GM18508 (cell line): Measurements from ENCODE around the gene SMPDL3B.

Experiments
- ATAC-seq: cut with Tn5 transposase; IDR thresholded peaks from one replicate; pipeline ENCODE4 v1.9.1; 2021; ENCODE audit warnings: moderate number of reproducible peaks; ENCODE audit not compliant: insufficient read depth, unreplicated experiment

Gene SMPDL3B

GRCh38 chr1:27934818-27935549 lies at the start of gene SMPDL3B:
Gene SMPDL3B, plus strand, starts transcription at chr1:27935000. Its CDS starts 184 bp downstream, at chr1:27935184.
- ATAC-seq, result no peak

GRCh38 chr1:27885114-27885528 lies 49.7 kb upstream of the SMPDL3B start:
- no peak for ATAC-seq

GRCh38 chr1:27885621-27886352 lies 49.0 kb upstream of the SMPDL3B start:
- no peak for ATAC-seq

- ATAC-seq, result no peak
Observed at GRCh38 chr1:27886353-27886679, 48.5 kb upstream of the SMPDL3B start.

GRCh38 chr1:27886744-27887143 lies 48.1 kb upstream of the SMPDL3B start:
- no peak for ATAC-seq

- no peak for ATAC-seq
Observed at GRCh38 chr1:27887215-27888021, 47.4 kb upstream of the SMPDL3B start.

GRCh38 chr1:27889506-27889905 lies 45.3 kb upstream of the SMPDL3B start:
- ATAC-seq, result no peak

GRCh38 chr1:27891196-27891889 lies 43.5 kb upstream of the SMPDL3B start:
- no peak for ATAC-seq

GRCh38 chr1:27894521-27894920 lies 40.3 kb upstream of the SMPDL3B start:
- ATAC-seq, result no peak

- ATAC-seq, result no peak
Observed at GRCh38 chr1:27906759-27907158, 28.0 kb upstream of the SMPDL3B start.

GRCh38 chr1:27912429-27912828 lies 22.4 kb upstream of the SMPDL3B start:
- no peak for ATAC-seq

- ATAC-seq, result no peak
Observed at GRCh38 chr1:27915082-27915575, 19.7 kb upstream of the SMPDL3B start.

GRCh38 chr1:27922272-27922671 lies 12.5 kb upstream of the SMPDL3B start:
- no peak for ATAC-seq

GRCh38 chr1:27928216-27928954 lies 6.4 kb upstream of the SMPDL3B start:
- no peak for ATAC-seq

- ATAC-seq, result no peak
Observed at GRCh38 chr1:27931184-27931583, 3.6 kb upstream of the SMPDL3B start.

- ATAC-seq, result no peak
Observed at GRCh38 chr1:27931759-27932158, 3.0 kb upstream of the SMPDL3B start.

- ATAC-seq, result no peak
Observed at GRCh38 chr1:27935721-27936120, 921 bp downstream of the SMPDL3B start.

GRCh38 chr1:27936370-27936769 lies 1.6 kb downstream of the SMPDL3B start:
- ATAC-seq, result no peak

- no peak for ATAC-seq
Observed at GRCh38 chr1:27937524-27937836, 2.7 kb downstream of the SMPDL3B start.

- no peak for ATAC-seq
Observed at GRCh38 chr1:27938488-27938887, 3.7 kb downstream of the SMPDL3B start.
